NT2/D1 (cell line): ENCODE measurements around the gene AMPD2.

ENCODE experiments used
- YY1 ChIP-seq: IDR thresholded peaks from 2 replicates; pipeline ENCODE4 v1.6.1; 2011; ENCODE audit not compliant: insufficient read length, insufficient read depth
- ZNF274 ChIP-seq: IDR thresholded peaks from 2 replicates; pipeline ENCODE4 v1.6.1; 2011; ENCODE audit warnings: mild to moderate bottlenecking, low read depth, low read length

DNA sequence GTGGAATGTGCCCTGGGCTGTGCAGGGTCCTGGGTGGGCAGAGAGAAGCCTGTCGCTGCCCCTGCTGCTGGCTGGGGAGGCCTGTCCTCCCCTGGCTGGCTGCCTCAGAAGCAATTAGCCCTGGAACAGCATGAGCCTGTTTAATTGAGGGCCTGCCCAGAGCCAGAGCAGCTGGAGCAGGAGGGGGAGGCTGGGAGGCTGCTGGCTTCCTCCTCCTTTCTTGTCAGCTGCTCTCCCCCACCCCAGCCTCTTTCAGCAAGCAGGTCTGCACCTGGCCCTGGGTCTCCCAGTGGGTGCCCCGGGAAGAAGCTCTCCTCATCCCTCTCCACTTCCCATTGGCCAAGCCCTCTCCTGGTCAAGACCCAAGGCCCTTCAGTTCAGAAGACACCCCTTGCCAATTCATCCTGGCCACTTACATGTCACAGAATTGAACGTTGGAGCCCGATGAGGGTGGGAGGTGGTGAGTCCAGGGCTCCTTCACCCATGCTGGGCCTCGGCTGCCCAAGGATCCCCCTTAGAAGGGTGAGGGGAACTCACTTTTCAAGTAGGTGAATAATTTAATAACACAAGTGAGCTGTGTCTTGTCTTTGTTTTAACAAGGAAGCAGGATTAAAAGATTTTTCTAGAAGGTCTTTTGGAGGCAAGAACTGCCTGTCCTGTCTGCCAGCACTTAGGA, 13.2 kb downstream of the AMPD2 start:
- TF ChIP-seq YY1 = no peak
- no peak for TF ChIP-seq ZNF274
